Mesenteric fat pad (tissue), 1 donor: ENCODE results near the gene BUD13. TPM values are rescaled to one million over a fixed set of nuclear protein-coding genes. Genes with fewer than 3 reads are reported as not detected.
"Not testable (repeated sequence)": the region's sequence is repeated elsewhere in the genome, so short reads cannot be mapped to it uniquely, and the experiment has no call there.

ENCODE experiments used
- DNase-seq: peaks from one replicate; pipeline ENCODE4 v3.0.0-alpha.2; 2020; ENCODE audit warnings: low spot score
- long read RNA-seq: library from polyadenylated mRNA; unstranded; transcript quantifications from one replicate; pipeline ENCODE4 v2.0.0, GENCODE V29; 2020
- total RNA-seq: library from RNA; stranded (reverse); fragmentation: NEBNext Ultra II Directional; extraction: Animal tissue kit (Norgen Biotek cat#: 25700); gene quantifications from one replicate; pipeline ENCODE4 v1.2.1, GENCODE V29; 2021
- donor health status: DM: yes; HTN: yes; CAD: no.

BUD13 gene, protein sequence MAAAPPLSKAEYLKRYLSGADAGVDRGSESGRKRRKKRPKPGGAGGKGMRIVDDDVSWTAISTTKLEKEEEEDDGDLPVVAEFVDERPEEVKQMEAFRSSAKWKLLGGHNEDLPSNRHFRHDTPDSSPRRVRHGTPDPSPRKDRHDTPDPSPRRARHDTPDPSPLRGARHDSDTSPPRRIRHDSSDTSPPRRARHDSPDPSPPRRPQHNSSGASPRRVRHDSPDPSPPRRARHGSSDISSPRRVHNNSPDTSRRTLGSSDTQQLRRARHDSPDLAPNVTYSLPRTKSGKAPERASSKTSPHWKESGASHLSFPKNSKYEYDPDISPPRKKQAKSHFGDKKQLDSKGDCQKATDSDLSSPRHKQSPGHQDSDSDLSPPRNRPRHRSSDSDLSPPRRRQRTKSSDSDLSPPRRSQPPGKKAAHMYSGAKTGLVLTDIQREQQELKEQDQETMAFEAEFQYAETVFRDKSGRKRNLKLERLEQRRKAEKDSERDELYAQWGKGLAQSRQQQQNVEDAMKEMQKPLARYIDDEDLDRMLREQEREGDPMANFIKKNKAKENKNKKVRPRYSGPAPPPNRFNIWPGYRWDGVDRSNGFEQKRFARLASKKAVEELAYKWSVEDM
- 13.4 TPM for total RNA-seq
- long read RNA-seq, transcript BUD13-201 (10 exons, 2,196 nt): major isoform, 12 of 30 reads
- long read RNA-seq, partial matches to known transcripts: 12 of 30 reads
- long read RNA-seq, other reads (novel, unspliced or antisense): 6 of 30 reads

GRCh38 chr11:116772443-116773202 is at the start of gene BUD13:
Gene BUD13, minus strand, starts transcription at chr11:116772987. Its CDS starts 23 bp downstream, at chr11:116772964.
- DNase-seq: peak; percentile 97

DNA sequence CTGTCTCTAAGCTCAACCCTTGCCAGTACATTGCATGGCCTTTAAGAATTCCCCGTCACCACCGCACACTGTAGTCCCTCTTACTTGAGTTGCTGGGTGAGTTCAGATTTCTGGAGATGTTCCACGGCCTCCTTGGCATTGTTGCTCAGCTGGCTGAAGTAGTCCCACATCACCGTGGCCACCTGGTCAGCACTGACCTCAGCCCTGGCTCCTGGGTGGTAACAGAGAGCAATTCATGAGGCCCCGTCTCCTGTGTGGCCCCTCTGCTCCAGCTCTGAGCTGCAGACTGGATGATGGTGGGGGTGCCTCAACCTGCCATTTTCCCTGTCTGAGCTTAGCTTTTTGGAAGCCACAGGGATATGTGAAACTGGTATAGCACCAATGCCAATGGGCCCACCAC is 49.8 kb upstream of the BUD13 start:
- peak; percentile 81 for DNase-seq

DNA sequence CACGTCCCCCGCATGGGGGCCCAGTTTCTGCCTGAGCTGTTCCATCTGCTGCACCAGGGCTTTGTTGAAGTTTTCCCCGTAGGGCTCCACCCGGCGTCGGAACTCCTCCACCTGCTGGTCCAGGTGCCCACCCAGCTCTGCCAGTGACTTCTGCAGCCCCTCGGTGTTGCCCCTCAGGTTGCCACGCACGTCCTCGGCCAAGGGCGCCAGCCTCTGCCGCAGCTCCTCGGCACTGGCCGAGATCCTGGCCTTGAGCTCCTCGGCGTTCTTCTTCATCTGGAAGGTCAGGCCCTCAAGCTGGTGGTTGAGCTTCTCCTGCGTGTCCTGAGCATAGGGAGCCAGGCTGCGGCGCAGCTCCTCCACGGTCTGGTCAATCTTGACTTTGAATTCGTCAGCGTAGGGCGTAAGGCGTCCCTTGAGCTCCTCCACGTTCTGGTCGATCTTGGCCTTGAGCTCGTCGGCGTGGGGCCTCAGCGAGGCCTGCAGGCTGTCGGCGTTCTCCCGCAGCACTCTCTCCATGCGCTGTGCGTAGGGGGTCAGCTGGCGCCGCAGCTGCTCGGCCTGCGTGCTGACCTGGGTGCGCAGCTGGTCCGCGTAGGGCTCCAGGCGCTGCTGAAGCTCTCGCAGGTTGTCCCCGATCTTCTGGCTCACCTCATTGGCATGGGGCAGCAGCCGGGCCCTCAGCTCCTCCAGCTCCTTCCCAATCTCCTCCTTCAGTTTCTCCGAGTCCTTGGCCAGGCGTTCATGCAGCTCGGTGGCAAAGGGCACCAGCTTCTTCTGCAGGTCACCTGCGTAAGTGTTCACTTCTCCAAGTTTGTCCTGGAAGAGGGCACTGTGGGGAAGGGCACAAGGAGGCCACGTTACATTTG is 48.5 kb upstream of the BUD13 start:
- DNase-seq: no peak

GRCh38 chr11:116819049-116819448 is 46.3 kb upstream of the BUD13 start:
- DNase-seq: no peak

- no peak for DNase-seq
Measured at GRCh38 chr11:116814502-116814901, 41.7 kb upstream of the BUD13 start.

DNA sequence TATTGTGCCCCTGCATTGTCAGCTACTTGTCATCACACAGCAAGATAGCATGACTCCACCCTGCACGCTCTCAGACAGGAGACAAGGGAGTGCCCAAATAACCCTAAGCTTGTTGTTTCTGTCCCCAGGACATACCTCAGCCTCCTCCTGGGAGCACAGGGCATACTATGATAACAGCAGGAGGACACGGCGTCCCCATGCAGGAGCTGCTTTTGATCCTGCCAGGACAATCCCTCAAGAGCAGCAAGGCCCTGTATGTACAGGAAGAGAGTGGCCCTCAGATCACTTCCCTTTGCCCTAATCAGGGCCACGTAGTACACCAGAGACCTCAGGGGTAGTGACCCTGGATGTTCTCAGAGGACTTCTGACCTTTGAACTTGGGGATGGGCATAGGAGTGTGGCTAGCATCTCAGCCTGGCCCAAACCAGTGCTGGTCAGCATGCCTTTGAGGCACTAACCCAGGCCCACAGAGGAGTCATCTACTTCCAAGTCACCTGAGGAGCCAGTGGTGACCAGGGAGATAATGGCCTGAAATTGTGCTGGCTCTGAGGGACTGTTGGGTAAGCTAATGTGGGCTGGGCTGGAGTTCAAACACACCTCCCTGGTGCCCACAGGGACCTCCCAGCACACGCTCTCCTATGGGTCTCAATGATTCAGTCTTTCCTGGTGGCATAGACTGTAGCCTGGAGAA is 41.1 kb upstream of the BUD13 start:
- DNase-seq: no peak

GRCh38 chr11:116813170-116813569 is 40.4 kb upstream of the BUD13 start:
- no peak for DNase-seq

GRCh38 chr11:116812109-116812508 is 39.3 kb upstream of the BUD13 start:
- DNase-seq: no peak

DNA sequence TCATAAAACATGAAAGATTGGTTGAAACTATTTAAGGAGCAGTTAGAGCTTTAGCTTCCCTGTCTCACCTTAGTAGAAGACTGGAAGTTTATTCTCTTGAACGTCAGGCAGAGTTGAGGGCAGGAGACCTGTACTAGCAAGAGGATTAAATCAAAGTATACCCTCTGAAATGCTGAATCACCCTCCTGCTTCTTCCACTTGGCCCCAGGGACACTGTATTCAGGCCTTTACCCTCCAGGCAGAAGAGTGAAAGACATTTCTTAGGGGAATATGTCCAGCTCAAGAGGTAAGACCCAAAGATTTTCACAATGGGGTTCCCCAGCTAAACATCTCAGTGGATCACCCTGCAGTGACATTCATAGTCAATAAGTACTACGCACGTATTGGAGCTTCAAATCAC is 38.4 kb upstream of the BUD13 start:
- no peak for DNase-seq

GRCh38 chr11:116808262-116809175 is 35.7 kb upstream of the BUD13 start:
- no peak for DNase-seq

GRCh38 chr11:116807601-116808261 is 34.9 kb upstream of the BUD13 start:
- DNase-seq: no peak

GRCh38 chr11:116804001-116804400 is 31.2 kb upstream of the BUD13 start:
- DNase-seq: no peak

- not testable (repeated sequence) for DNase-seq
Measured at GRCh38 chr11:116801662-116802061, 28.9 kb upstream of the BUD13 start.

GRCh38 chr11:116800610-116801009 is 27.8 kb upstream of the BUD13 start:
- no peak for DNase-seq

GRCh38 chr11:116798368-116798767 is 25.6 kb upstream of the BUD13 start:
- no peak for DNase-seq

- no peak for DNase-seq
Measured at GRCh38 chr11:116797816-116798215, 25.0 kb upstream of the BUD13 start.

DNA sequence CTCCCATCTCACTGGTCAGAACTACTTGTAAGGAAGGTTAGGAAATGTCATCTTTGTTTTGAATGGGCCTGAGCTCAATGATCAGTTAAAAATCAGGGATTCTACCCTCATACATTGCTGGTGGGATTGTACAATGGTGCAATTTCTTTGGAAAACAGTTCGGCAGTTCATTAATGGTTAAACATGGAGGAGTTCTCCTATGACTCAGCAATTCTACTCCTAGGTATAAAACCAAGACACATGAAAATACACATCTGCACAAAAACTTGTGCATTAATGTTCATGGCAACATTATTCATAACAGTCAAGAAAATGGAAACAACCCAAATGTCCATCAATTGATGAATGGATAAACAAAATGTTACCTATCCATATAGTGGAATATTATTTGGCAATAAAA is 23.8 kb upstream of the BUD13 start:
- DNase-seq: no peak

DNA sequence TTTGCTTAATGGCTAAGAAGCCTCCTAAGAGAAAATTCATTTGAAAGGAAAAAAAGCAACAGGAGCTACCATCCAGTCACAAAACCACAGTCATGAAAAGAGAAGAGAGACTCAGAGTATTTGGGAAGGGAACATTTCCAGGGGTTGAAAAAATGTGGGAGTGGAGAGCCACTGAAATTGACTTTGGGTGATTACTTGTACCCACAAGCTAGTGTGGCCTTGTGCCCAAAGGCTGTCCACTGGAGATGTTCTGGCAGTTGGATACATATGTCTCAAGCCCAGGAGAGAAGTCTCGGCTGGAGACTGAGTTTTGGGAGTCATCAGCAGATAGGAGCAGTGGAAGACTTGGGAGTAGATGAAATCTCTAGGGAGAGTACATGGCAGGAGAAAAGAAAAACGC is 22.1 kb upstream of the BUD13 start:
- peak; percentile 14 for DNase-seq

GRCh38 chr11:116793772-116794097 is 20.9 kb upstream of the BUD13 start:
- no peak for DNase-seq
